Lower leg skin (tissue), 4 donors: ENCODE results near the gene ODAM. TPM values are rescaled to one million over a fixed set of nuclear protein-coding genes. Genes with fewer than 3 reads are reported as not detected.

ENCODE experiments used
- DNase-seq, 2 donors: peaks; one replicate each; pipeline ENCODE4 v3.0.0-alpha.2; 2019; ENCODE audit warnings: low spot score in 2 of 2
- H3K4me3 ChIP-seq: fragments of 200-600 bp; sonication (generic); 2 replicates; pipeline ENCODE4 v1.5.1; 2017; ENCODE audit warnings: mild to moderate bottlenecking, low read depth; ENCODE audit not compliant: poor library complexity, severe bottlenecking
- CTCF ChIP-seq, 3 donors: fragments of 450-650 bp; IDR thresholded peaks; one replicate each; pipeline ENCODE4 v1.5.1; 2016; ENCODE audit warnings: antibody characterized with exemption in 3 of 3, mild to moderate bottlenecking in 3 of 3, moderate library complexity in 2 of 3
- POLR2A ChIP-seq, 2 donors: fragments of 450-650 bp; IDR thresholded peaks; one replicate each; pipeline ENCODE4 v1.6.1; 2016 to 2017; ENCODE audit warnings: antibody characterized with exemption in 2 of 2, mild to moderate bottlenecking in 1 of 2, moderate library complexity in 1 of 2
- WGBS, 2 donors: methylation state at CpG; one replicate each; pipeline ENCODE4 v1.1.5; 2018; 5-methylcytosine and 5-hydroxymethylcytosine counted together
- intact Hi-C: fragments of 100-400 bp; cut with DNase I; formaldehyde crosslinking; loops from one replicate; pipeline ENCODE4 v1.15.0; 2023; ENCODE audit warnings: low total_unique reads
- total RNA-seq, 4 donors: library from RNA; depleted of rRNA; stranded (reverse); fragments of >200 nt; gene quantifications; one replicate each; pipeline ENCODE4 v1.1.0, GENCODE V29; 2016

ODAM gene
- total RNA-seq, 4 donors from 2014 or later, result not detected

GRCh38 chr4:70178075-70178660 lies 17.4 kb upstream of the ODAM start:
- no peak for TF ChIP-seq POLR2A (IDR thresholded peaks at IDR 0.05)
- no peak for TF ChIP-seq CTCF (IDR thresholded peaks at IDR 0.05)
- no peak for DNase-seq
- no peak overlapping the region for H3K4me3 ChIP-seq
- intact Hi-C loops, result no loop called here
- 85 to 86% methylated on average over 5 of the region's 5 CpGs for WGBS, 2 donors

- WGBS, 2 donors, result 67 to 71% methylated on average over 2 of the region's 2 CpGs
- TF ChIP-seq CTCF (IDR thresholded peaks at IDR 0.05) (no peak), POLR2A (IDR thresholded peaks at IDR 0.05) (no peak)
- DNase-seq, result no peak
- H3K4me3 ChIP-seq, result no peak overlapping the region
- intact Hi-C loops, result no loop called here
Measured at GRCh38 chr4:70179811-70180210, 15.7 kb upstream of the ODAM start.

GRCh38 chr4:70181864-70182263 lies 13.7 kb upstream of the ODAM start:
- TF ChIP-seq CTCF (IDR thresholded peaks at IDR 0.05), result no peak
- TF ChIP-seq POLR2A (IDR thresholded peaks at IDR 0.05), result no peak
- H3K4me3 ChIP-seq, result no peak overlapping the region
- 57 to 76% methylated on average over 1 of the region's 1 CpG for WGBS, 2 donors
- intact Hi-C loops, result no loop called here
- no peak for DNase-seq

DNA sequence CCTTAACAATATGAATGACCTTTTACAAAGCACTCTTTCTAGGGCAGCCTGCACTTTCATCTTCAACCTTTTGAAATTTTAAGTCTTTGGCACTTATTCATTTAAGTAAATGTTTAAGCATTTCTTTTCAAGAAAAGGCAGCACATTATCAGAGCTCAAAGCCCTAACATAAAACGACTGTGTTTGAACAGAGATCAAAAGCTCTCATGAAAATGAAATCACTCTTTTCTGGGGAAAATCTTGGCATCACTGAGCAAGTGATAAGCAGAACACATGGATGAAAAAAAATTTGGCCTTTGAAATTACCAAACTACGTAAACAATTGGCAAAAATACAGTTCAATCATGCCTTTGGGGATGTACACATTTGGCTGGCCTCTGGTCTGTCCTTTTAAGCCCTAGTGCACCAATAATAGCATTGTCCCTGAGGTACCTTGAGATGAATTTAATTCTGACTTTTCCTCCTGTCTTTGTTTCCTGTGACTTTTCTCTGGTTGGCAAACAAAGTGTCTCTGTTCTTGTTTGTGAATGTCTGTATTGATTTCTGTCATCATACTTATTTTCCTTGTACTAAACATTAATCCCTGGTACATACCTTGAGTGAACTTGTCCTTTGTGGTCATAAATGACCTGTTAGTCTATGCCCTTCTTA lies 12.9 kb upstream of the ODAM start:
- no peak for TF ChIP-seq POLR2A (IDR thresholded peaks at IDR 0.05)
- DNase-seq, result no peak
- H3K4me3 ChIP-seq, result no peak overlapping the region
- 28 to 42% methylated on average over 2 of the region's 2 CpGs for WGBS, 2 donors
- intact Hi-C loops, result no loop called here

GRCh38 chr4:70183168-70183939 lies 12.2 kb upstream of the ODAM start:
- no peak for DNase-seq
- intact Hi-C loops, result no loop called here
- 58 to 67% methylated on average over 6 of the region's 6 CpGs for WGBS, 2 donors
- TF ChIP-seq CTCF (IDR thresholded peaks at IDR 0.05) (no peak), POLR2A (IDR thresholded peaks at IDR 0.05) (no peak)
- H3K4me3 ChIP-seq, result no peak overlapping the region

DNA sequence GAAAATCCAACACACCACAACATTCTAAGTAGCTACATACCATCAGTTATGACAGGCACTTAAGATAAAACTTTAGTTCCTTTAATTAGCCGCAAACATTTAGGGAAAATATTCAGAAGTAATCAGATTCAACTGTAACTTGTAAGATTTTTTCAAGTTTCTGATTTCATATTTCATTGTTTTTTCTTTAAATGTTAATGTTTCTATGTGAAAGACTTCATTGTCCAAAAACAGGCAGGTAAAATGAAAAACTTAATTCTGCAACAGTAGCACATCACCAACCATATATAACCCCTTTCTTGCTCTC lies 11.6 kb upstream of the ODAM start:
- DNase-seq, result no peak
- WGBS, 2 donors, result 84 to 88% methylated on average over 1 of the region's 1 CpG
- intact Hi-C loops, result no loop called here
- no peak for TF ChIP-seq CTCF (IDR thresholded peaks at IDR 0.05)
- no peak for TF ChIP-seq POLR2A (IDR thresholded peaks at IDR 0.05)
- H3K4me3 ChIP-seq, result no peak overlapping the region
